ENCODE data around the gene CMSS1.

CMSS1 gene

GRCh38 chr3:99961756-99962515 lies 144.3 kb downstream of the CMSS1 start:
- no peak for DNase-seq

GRCh38 chr3:99962703-99963102 lies 145.0 kb downstream of the CMSS1 start:
- no peak for DNase-seq

GRCh38 chr3:99965077-99965476 lies 147.4 kb downstream of the CMSS1 start:
- no peak for DNase-seq

GRCh38 chr3:99965681-99966408 lies 148.2 kb downstream of the CMSS1 start:
- no peak for DNase-seq

GRCh38 chr3:99966662-99967416 lies 149.2 kb downstream of the CMSS1 start:
- no peak for DNase-seq

GRCh38 chr3:99967796-99968195 lies 150.1 kb downstream of the CMSS1 start:
- no peak for DNase-seq

GRCh38 chr3:99969136-99969535 lies 151.5 kb downstream of the CMSS1 start:
- DNase-seq, result no peak

- DNase-seq, result no peak
Measured at GRCh38 chr3:99970198-99970597, 152.5 kb downstream of the CMSS1 start.

- no peak for DNase-seq
Measured at GRCh38 chr3:99971761-99972160, 154.1 kb downstream of the CMSS1 start.

GRCh38 chr3:99972380-99973104 lies 154.9 kb downstream of the CMSS1 start:
- no peak for DNase-seq

- DNase-seq, result no peak
Measured at GRCh38 chr3:99974989-99975388, 157.3 kb downstream of the CMSS1 start.

- no peak for DNase-seq
Measured at GRCh38 chr3:99976584-99976983, 158.9 kb downstream of the CMSS1 start.

GRCh38 chr3:99978221-99978620 lies 160.6 kb downstream of the CMSS1 start:
- DNase-seq, result no peak

- DNase-seq, result no peak
Measured at GRCh38 chr3:99980606-99981005, 162.9 kb downstream of the CMSS1 start.

GRCh38 chr3:99981138-99981537 lies 163.5 kb downstream of the CMSS1 start:
- DNase-seq, result no peak

- no peak for DNase-seq
Measured at GRCh38 chr3:99982650-99983049, 165.0 kb downstream of the CMSS1 start.

GRCh38 chr3:99984139-99984538 lies 166.5 kb downstream of the CMSS1 start:
- no peak for DNase-seq

GRCh38 chr3:99984668-99985067 lies 167.0 kb downstream of the CMSS1 start:
- DNase-seq, result no peak

- no peak for DNase-seq
Measured at GRCh38 chr3:99990179-99990578, 172.5 kb downstream of the CMSS1 start.

- DNase-seq, result no peak
Measured at GRCh38 chr3:99997293-99997692, 179.6 kb downstream of the CMSS1 start.

- no peak for DNase-seq
Measured at GRCh38 chr3:99999536-99999935, 181.9 kb downstream of the CMSS1 start.

- DNase-seq, result no peak
Measured at GRCh38 chr3:100001083-100001482, 183.4 kb downstream of the CMSS1 start.
